GM10847 (cell line): ENCODE data around the gene SCN1B.

Experiments used
- POLR2A ChIP-seq: IDR thresholded peaks from 2 replicates; pipeline ENCODE4 v1.6.1; 2011; ENCODE audit not compliant: insufficient read length; ENCODE audit errors: extremely low read depth

The SCN1B gene

DNA sequence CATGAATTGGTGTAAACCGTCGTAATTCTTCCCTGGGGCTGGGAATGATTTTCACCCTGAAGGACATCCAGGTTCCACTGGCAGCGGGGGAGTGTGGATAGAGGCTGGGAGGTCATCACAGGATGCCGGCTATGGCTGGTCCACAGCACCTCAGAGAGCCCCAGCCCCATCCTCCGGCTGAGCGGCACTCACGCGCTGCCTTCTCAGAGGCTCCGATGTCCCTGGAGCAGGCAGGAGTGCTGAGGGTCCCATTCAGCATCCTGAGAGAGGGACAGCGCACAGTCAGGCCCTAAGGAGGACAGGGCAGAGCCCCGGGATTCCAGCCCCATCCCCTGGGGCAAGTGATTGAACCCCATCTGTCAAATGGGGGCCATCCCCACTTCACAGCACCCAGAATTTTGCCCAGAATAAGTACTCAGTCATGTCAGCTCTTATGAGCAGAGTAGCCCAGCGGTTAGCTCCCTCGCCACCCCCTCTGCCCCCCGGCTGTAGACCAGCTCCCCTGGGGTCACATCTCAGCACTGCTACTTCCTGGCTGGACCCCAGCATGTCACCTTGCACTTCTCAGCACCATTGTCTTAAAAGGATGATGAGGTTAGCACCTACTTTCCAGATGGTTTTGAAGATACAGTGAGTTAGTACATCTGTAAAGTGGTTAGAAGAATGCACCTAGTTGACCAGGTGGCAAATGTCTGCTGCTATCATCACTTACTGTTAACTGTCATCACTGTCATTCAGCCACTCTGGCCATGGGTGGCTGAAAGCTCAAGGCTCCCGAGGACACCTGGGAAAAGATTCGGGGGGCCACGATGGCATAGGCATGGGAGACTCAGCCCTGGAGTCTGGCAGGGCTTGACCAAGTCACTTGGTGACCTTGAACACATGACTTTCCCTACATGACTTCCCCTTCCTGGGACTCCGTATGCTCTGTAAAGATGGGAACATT, 18.3 kb upstream of the SCN1B start:
- no peak for TF ChIP-seq POLR2A

DNA sequence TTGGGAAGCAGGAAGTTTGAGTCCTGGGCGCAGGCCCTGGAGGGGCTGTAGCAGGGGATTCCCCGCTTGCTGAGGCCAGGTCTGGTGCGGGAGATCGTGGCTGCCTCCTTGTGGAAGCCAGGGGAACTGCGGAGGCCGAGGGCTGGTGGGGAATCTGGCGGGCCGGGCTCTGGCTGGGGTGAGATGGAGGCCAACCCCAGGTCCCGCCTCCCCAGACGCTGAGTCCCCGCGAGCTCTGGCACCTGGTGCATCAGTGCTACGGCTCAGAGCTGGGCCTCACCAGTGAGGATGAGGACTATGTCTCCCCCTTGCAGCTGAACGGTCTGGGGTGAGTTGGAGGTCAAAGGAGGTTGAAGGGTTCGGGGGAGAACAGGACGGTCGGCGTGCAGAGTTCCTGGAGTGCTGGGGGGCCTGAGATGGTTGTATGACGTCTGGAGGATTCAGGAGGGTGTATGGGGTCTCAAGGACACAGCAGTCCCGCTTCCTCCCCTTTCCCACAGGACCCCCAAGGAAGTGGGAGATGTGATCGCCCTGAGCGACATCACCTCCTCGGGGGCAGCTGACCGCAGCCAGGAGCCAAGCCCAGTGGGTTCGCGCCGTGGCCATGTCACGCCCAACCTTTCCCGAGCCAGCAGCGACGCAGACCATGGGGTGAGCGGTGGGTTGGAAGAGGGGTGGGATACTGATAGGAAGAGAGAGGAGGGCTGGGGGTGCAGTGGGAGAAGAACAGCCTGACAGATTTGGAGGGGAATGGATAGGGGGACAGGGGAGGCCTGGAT, 17.0 kb upstream of the SCN1B start:
- no peak for TF ChIP-seq POLR2A

DNA sequence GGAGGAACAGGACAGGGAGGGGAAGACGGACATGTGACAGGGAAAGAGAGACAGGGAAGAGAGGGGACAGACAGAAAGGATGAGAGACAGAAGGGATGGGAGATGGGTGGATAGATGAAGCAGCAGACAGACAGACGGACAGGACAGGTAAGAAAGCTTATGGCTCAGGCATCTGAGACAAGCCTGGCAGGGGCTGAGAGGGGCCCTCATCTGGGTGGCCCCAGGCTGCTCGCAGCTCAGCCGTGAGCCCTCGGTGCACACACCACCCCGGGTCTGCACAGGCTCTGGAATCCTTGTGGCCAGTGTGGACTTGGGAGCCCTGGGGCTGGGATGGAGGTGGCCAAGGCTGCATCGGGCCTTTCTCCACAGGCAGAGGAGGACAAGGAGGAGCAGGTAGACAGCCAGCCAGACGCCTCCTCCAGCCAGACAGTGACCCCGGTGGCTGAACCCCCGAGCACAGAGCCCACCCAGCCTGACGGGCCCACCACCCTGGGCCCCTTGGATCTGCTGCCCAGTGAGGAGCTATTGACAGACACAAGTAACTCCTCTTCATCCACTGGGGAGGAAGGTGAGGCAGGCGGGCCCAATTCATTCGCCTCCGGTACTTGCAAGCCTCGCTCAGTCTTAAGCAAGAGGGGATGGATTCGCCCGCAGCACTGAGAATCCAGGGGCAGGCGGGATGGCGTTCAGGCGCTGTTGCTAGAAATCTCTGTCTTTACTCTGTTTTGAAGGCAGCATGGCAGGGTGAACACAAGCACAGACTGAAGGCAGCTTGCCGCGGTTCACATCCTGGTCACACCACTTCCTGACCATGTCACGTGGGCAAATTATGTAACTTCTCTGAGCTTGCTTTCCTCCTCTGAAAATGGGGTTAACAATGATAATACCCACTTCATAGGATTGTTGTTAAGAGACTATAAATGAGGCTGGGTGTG, 16.2 kb upstream of the SCN1B start:
- TF ChIP-seq POLR2A = no peak

DNA sequence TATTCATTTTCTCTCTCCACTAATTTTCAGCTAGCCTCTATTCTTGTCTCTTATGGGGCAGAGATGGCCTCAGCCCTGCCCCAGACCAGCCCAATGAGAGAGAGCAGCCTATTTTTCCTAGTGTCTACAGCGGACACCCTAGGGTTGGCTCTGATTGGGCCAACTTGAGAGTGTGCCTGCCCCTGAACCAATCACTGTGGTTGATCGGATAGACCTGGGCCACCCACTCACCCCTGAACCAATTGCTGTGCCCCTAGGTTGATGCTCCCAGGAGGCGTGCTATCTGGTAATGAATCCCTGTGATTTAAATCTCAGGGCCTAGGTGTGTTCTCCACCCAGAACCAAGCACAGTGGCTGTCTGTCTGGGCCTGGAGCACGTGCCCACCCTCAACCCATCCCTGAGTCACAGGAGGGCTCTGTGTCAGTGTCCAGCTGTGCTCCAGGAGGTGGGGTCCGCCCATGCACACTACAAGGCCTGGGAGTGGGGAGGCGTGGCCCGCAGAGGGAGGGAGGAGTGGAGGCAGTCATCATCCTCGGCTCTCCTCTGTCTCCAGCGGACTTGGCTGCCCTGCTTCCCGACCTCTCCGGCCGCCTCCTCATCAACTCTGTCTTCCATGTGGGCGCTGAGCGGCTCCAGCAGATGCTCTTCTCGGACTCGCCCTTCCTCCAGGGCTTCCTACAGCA, 14.9 kb upstream of the SCN1B start:
- no peak for TF ChIP-seq POLR2A

DNA sequence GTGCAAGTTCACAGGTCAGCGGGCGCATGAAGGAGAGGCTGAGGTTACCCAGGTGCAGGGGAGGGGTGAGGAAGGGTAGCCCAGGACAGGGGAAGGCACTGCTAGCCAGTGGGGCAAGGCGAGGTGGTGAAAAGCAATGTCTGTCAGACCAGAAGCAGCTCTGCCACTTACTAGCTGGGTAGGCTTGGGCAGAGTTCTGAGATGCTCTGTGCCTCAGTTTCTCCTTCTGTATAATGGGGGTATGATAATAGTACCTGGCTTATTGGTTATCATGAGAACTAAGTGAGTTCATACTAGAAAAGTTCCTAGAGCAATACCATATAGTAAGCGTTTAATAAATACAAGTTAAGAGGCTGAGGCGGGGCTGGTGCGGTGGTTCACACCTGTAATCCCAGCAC, 14.3 kb upstream of the SCN1B start:
- TF ChIP-seq POLR2A = no peak

DNA sequence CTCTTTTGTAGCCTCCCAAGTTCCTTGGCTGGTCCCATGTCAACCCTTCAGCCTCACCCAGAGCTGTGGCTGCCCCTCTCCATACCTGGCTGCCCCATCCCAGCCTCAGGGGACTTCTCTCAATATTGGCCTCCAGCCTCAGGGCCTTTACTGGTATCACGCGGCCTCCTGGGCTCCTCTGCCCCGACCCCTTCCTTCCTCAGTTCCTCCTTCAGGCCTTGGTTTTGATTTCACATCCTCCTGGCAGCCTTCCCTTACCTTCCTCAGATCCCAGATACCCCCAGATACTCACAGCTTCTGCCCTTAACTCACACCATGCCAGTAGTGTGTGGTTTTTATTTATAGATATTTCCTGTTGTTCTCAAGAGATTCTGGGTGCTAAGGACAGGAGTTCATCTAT, 12.8 kb upstream of the SCN1B start:
- TF ChIP-seq POLR2A = no peak

DNA sequence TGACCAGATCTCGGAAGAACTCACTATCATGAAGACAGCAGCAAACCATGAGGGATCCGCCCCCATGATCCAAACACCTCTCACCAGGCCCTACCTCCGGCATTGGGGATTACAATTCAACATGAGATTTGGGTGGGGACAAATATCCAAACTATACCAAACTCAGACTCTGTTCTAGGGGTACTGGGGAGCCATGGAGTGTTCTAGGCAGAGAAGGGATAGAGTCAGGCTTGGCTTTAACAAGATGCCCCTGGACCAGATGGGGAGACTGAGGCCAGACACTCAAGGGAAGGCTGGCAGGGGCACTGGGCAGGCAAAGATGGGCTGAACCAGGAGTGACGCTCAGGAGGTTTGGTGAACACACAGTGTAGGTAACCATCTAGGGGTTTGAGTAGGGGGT, 11.9 kb upstream of the SCN1B start:
- no peak for TF ChIP-seq POLR2A

DNA sequence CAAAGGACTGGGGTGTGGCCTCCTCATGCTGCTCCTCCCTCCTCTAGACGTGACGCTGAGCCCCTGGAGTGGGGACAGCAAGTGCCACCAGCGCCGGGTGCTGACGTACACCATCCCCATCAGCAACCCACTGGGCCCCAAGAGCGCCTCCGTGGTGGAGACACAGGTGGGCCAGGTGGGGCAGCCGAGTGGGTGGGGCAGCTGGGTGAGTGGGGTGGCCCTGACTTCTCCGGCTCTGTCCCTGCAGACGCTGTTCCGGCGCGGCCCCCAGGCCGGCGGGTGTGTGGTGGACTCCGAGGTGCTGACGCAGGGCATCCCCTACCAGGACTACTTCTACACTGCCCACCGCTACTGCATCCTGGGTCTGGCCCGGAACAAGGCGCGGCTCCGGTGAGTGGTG, 11.1 kb upstream of the SCN1B start:
- no peak for TF ChIP-seq POLR2A

DNA sequence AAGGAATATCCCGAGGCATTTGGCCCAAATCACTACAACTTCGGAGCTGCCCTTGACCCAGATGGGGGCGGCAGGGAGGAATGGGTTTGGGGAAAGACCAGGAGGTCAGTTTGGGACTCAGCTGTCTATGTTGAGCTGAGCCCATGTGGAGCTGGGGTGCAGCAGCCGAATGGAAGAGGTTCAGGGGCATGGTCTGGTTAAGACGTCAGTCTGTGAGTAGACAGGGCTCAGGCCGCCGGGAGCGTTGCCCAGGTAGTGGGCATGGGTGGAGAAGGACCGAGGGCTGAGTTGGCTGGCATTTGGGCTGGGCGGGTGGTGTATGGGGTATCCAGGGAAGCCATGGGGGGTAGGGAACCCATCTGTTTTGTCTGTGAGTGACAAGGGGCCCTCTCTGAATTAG, 9.3 kb upstream of the SCN1B start:
- no peak for TF ChIP-seq POLR2A

DNA sequence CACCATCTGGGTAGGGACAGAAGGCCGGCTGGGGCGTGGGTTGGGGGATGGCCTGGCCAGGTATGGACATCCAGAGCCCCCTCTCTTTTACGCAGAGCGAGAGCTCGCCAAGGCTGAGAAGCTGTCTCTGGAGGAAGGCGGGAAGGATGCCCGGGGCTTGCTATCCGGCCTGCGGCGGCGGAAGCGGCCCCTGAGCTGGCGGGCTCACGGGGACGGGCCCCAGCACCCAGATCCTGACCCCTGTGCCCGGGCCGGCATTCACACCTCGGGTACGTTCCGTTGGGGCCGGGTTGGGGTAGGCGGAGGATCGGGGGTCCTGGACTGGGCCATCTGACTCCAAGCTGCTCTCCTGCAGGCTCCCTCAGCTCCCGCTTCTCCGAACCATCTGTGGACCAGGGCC, 8.7 kb upstream of the SCN1B start:
- TF ChIP-seq POLR2A = no peak

DNA sequence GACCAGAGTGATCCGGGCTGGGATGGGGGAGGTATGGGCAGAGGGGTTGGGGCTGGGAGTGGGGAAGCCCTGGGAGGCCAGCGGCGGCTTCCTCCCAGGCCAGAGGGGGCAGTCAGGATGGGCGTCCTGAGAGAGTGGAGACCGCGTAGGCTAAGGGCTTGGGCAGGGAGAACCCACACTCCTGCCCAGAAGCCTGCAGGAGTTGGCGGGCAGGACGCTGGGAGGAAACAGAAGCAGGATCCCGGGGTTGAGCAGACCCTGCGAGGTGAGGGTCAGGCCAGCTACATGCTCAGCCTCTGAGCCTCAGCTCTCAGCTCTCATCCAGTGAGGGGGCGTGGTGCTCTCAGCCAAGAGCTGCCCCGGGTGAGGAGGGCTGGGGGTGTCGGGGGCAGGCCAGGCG, 7.8 kb upstream of the SCN1B start:
- TF ChIP-seq POLR2A = no peak

DNA sequence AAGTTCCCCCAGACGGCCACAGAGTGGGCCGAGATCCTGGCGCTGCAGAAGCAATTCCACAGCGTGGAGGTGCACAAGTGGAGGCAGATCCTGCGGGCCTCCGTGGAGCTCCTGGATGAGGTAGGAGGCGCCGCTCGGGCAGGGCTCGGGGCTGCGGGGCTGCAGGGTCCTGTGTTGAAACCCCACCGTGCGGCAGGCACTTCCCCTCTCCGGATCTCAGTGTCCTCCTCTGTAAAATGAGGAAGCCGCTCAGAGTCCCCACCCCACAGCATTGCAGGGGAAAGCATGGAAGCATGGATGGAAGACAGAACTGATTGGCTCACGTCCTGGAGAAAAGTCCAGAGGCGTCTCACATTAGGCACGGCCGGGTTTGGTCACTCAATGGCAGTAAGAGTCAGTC, 6.8 kb upstream of the SCN1B start:
- TF ChIP-seq POLR2A = no peak

DNA sequence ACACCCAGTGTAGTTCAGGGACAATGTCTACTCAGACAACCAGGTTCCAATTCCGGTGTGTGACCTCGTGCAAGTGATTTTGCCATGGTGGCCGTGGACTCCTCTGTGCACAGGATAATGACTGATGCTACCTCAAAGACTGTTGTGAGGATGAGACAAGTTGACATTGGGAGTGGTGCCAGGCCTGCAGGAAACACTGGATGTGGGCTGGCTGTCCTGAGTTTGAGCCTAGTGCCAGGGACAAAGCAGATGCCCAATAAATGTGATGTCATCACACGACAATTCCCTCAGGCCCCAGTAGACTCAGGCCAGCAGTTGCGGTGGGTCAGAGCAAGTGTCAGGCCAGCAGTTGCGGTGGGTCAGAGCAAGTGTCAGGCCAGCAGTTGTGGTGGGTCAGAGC, 6.2 kb upstream of the SCN1B start:
- no peak for TF ChIP-seq POLR2A

DNA sequence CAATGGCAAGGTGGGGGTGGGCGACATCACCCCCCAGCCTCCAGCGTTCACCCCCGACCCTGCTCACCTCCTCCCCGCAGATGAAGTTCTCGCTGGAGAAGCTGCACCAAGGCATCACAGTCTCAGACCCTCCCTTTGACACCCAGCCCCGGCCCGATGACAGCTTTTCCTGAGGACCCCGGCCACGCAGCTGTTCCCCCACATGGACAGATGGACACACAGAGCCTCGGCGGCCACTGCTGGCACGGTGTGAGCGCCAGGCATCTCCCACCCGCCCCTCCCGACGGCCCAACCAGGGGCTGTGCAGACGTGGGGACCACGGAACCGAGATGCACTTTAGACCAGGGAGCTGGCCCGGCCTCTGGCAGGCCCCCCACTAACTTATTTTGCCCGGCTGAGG, 4.3 kb upstream of the SCN1B start:
- TF ChIP-seq POLR2A = no peak

DNA sequence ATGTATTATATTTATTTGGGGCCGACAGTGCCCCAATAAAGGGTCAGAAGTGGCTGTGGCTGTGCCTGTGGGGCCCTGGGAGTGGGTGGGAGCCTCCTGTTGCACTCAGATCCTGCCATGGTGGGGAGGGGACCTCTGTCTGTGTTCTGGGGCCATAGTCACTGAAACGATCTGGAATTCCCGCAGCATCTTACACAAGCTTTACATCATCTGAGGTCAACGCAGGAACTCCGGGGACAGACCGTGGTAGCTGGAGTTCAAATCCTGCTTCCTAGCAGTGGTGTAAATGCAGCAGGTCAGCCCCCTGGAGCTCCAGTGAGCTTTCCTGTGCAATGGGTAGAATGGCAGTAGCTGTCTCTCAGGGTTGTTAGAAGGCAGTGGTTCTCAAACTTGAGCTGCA, 3.9 kb upstream of the SCN1B start:
- no peak for TF ChIP-seq POLR2A
